Measurements from ENCODE around the gene CST9.

Gene CST9

DNA sequence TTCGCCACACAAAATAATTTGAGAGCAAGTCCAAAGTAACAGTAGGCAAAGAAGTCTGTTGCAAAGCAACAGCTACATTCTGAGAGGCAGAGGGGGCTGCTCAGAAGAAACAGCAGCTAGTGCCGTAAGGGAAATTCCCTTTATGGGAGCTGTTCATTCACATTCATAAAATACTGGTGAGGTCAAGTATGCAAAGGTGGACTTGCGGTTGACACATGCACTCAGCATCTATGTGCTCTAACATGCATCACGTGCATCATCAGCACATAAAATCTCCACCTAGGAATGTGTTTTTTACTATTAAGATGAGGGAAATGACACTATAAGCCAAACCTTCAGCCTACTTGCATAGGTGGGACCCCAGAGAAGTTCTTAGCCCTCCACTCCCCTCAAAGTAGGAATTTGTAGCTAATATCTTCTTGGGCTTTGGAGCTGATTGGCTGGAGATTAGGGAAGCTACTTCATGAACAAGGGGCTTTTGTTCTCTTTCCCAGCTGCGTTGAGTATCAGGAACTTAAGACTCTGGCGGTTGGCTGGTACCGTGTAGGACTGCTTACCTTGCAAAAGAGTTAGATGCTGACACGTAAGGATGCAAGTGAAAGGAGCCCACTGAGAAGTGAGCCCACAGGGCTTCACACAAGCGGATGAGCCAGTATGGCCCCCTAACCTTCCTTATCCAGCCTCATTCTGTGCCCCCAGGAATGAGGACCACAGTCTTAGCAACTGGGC lies 19.7 kb upstream of the CST9 start:
- TF ChIP-seq, protein P1, sequence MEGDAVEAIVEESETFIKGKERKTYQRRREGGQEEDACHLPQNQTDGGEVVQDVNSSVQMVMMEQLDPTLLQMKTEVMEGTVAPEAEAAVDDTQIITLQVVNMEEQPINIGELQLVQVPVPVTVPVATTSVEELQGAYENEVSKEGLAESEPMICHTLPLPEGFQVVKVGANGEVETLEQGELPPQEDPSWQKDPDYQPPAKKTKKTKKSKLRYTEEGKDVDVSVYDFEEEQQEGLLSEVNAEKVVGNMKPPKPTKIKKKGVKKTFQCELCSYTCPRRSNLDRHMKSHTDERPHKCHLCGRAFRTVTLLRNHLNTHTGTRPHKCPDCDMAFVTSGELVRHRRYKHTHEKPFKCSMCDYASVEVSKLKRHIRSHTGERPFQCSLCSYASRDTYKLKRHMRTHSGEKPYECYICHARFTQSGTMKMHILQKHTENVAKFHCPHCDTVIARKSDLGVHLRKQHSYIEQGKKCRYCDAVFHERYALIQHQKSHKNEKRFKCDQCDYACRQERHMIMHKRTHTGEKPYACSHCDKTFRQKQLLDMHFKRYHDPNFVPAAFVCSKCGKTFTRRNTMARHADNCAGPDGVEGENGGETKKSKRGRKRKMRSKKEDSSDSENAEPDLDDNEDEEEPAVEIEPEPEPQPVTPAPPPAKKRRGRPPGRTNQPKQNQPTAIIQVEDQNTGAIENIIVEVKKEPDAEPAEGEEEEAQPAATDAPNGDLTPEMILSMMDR (IDR thresholded peaks at IDR 0.05): no peak

DNA sequence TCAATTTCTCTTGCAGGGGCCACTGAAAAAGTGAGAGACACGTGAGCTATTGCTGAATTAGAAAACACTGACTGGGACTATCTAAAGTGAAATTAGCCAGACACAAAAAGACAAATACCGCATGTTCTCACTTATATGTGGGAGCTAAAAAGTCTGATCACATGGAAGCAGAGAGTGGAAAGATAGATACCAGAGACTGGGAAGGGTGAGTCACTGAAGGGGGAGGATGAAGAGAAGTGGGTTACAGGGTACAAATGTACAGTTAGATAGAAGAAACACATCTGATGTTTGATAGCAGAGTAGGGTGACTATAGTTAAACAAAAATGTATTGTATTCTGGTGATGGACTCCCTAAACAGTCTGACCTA lies 18.6 kb upstream of the CST9 start:
- TF ChIP-seq, protein P1 (IDR thresholded peaks at IDR 0.05): no peak

DNA sequence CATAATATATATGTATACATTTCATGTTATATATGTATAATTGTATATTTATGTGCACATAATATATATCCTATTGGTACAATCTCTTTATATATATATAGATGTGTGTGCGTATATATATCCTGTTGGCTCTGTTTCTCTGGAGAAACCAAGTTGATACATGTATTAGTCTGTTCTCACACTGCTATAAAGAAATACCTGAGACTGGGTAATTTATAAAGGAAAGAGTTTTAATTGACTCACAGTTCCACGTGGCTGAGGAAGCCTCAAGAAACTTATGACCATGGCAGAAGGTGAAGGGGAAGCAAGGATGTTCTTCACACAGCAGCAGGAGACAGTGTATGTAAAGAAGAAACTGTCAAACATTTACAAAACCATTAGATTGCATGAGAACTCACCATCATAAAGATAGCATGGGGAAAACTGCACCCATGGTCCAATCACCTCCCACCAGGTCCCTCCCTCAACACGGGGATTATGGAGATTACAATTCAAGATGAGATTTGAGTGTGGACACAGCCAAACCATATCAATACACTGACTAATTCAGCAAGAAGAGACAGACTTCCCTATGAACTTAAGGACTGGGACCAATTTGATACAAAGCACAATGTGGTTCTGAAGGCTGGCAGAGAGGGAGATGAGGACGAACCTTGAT lies 18.1 kb upstream of the CST9 start:
- TF ChIP-seq, protein P1 (IDR thresholded peaks at IDR 0.05): no peak

DNA sequence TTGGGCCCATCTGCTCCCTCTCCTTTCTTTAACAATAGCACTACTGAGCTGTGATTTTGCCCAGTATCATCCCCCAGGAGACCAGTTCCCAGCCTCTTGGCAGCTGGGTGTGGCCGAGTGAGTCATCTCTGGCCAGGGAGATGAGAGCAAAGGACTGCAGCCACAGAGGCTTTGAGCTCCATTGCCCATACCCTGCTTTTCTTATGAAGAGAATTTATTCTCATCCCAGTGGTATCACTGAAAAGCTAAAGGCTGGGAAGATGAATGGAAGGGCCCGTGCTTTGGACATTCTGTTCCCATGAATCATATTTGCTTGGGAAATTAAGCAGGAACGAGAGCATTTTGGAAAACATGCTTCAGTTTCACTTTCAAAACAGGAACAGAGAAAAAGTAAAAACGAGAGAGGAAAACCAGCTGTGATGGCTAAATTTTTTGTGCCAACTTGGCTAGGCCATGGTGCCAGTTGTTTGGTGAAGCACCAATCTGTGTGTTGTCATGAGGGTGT lies 17.2 kb upstream of the CST9 start:
- TF ChIP-seq, protein P1 (IDR thresholded peaks at IDR 0.05): no peak

DNA sequence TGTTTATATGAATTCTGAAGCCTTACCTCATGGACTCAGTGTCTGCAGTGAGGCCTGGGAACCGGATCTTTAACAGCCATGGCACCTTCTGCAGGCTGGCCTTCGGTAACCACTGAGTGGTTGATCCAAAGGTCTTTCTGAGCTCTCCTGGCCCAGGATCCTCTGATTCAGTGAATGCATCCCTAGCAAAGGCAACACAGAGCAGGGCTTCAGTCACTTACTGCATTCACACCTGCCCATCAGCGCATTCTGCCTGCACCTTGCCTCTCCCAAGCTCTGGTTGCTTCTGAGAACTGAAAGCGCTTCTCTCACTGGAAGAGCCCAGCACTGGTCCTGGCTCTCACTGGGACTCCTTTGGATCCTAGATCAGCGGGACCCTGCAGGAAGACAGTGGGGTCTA lies 8.4 kb upstream of the CST9 start:
- TF ChIP-seq, protein P1 (IDR thresholded peaks at IDR 0.05): no peak

DNA sequence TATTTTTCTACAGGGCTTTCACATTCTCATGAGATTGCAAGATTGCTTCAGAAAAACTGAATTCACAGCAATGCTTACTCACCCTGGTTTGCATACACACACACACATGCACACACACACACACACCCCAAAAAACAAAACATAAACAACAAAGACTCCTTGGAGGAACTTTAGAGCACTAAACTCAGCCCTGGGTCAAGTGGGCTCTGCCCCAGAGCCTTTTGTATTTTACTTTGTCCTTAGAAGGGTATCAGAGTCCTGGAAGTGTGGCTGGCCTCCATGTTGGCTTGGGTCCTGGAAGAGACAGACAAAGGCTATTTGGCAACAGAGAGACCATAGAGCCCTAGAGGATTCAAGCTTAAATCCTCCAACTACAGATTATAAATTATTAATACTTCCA lies 8.0 kb upstream of the CST9 start:
- TF ChIP-seq, protein P1 (IDR thresholded peaks at IDR 0.05): no peak

DNA sequence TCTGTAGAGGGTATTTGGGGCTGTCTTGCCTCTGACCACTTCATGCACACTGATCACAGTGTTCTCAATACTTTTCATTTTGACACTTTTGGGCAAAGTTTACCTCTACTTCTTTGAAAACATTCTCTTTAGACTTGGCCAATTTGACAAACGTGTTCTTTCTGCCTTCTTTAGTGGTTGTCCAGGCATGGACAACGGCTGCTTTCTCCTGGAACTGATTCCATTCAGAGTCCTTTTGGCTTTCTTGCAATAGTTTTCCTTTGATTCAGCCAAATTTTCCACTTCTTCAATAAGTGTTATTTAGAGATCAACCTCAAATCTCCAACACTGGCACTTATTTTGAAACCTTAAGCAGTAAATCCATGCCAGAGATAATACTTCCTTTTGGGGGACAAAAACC lies 6.7 kb upstream of the CST9 start:
- TF ChIP-seq, protein P1 (IDR thresholded peaks at IDR 0.05): no peak
